Vagina (tissue), 2 donors: ENCODE measurements around the gene GNB1L. TPM values are rescaled to one million over a fixed set of nuclear protein-coding genes. Genes with fewer than 3 reads are reported as not detected.
A peak's percentile ranks its signal among the peaks of the same experiment; 100 is the strongest.

Source experiments
- DNase-seq, 2 donors: peaks; one replicate each; pipeline ENCODE4 v3.0.0-alpha.2; 2017; ENCODE audit errors: extremely low spot score in 2 of 2
- H3K27ac ChIP-seq: fragments of 200-600 bp; sonication (generic); one replicate; pipeline ENCODE4 v1.5.1; 2019
- H3K27me3 ChIP-seq: fragments of 200-600 bp; sonication (generic); one replicate; pipeline ENCODE4 v1.5.1; 2019
- H3K36me3 ChIP-seq, 2 donors: fragments of 200-600 bp; sonication (generic); one replicate each; pipeline ENCODE4 v1.5.1; 2017 to 2019
- H3K4me1 ChIP-seq: fragments of 200-600 bp; sonication (generic); one replicate; pipeline ENCODE4 v1.5.1; 2019
- H3K4me3 ChIP-seq, 2 donors: fragments of 200-600 bp; sonication (generic); 1 replicate in 1 of 2; 2 replicates in 1 of 2; pipeline ENCODE4 v1.5.1; 2016 to 2019
- H3K9me3 ChIP-seq: fragments of 200-600 bp; sonication (generic); one replicate; pipeline ENCODE4 v1.5.1; 2019
- POLR2A ChIP-seq, 2 donors: fragments of 450-650 bp; IDR thresholded peaks; one replicate each; pipeline ENCODE4 v1.6.1; 2017; ENCODE audit warnings: antibody characterized with exemption in 2 of 2, mild to moderate bottlenecking in 2 of 2, moderate library complexity in 2 of 2
- POLR2AphosphoS5 ChIP-seq, 2 donors: sonication (generic); formaldehyde crosslinking; IDR thresholded peaks; one replicate each; pipeline ENCODE4 v1.9.0; 2017; ENCODE audit warnings: antibody characterized with exemption in 2 of 2, mild to moderate bottlenecking in 2 of 2, low read depth in 1 of 2; ENCODE audit not compliant: insufficient read depth in 1 of 2
- intact Hi-C: fragments of 100-400 bp; cut with DNase I; formaldehyde crosslinking; loops from one replicate; pipeline ENCODE4 v1.15.1; 2023
- total RNA-seq: library from RNA; depleted of rRNA; stranded (reverse); fragments of >200 nt; gene quantifications from one replicate; pipeline ENCODE4 v1.2.3, GENCODE V29; 2016
- TF ChIP-seq, protein P1 (sequence below), 3 experiments: fragments of 450-650 bp in 2 of 3; fragments of 200-600 bp in 1 of 3; sonication (generic) in 1 of 3; IDR thresholded peaks; one replicate each; pipeline ENCODE4 v1.5.1; 2017 to 2019; ENCODE audit warnings: antibody characterized with exemption in 3 of 3, mild to moderate bottlenecking in 2 of 3, moderate library complexity in 2 of 3

The GNB1L gene
- total RNA-seq, 1 donor from 2014 or later: 14.0 TPM

- Histone ChIP-seq H3K36me3 (no peaks in the 10 kb centered on the region), H3K9me3 (no peaks in the 10 kb centered on the region), H3K4me1 (peaks cover 39% of the 10 kb centered on the region), H3K4me3 (no peak overlapping the region), H3K27ac (peak overlapping the region; percentile 22), H3K27me3 (no peaks in the 10 kb centered on the region)
- DNase-seq: no peak
- intact Hi-C loops: no loop called here
- TF ChIP-seq, protein P1, sequence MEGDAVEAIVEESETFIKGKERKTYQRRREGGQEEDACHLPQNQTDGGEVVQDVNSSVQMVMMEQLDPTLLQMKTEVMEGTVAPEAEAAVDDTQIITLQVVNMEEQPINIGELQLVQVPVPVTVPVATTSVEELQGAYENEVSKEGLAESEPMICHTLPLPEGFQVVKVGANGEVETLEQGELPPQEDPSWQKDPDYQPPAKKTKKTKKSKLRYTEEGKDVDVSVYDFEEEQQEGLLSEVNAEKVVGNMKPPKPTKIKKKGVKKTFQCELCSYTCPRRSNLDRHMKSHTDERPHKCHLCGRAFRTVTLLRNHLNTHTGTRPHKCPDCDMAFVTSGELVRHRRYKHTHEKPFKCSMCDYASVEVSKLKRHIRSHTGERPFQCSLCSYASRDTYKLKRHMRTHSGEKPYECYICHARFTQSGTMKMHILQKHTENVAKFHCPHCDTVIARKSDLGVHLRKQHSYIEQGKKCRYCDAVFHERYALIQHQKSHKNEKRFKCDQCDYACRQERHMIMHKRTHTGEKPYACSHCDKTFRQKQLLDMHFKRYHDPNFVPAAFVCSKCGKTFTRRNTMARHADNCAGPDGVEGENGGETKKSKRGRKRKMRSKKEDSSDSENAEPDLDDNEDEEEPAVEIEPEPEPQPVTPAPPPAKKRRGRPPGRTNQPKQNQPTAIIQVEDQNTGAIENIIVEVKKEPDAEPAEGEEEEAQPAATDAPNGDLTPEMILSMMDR (IDR thresholded peaks at IDR 0.05): no peak
- TF ChIP-seq POLR2A (IDR thresholded peaks at IDR 0.05) (no peak), POLR2AphosphoS5 (IDR thresholded peaks at IDR 0.05; ENCODE audit: insufficient read depth in 1 of 2, low read depth in 1 of 2) (no peak)
Observed at GRCh38 chr22:19798891-19799293, 55.8 kb downstream of the GNB1L start.

GRCh38 chr22:19798003-19798665, 56.5 kb downstream of the GNB1L start:
- no peaks in the 10 kb centered on the region for H3K27me3 ChIP-seq
- no peaks in the 10 kb centered on the region for H3K36me3 ChIP-seq
- no peak for DNase-seq
- H3K27ac ChIP-seq: no peak overlapping the region
- peaks cover 39% of the 10 kb centered on the region for H3K4me1 ChIP-seq
- no peaks in the 10 kb centered on the region for H3K9me3 ChIP-seq
- intact Hi-C loops: no loop called here
- TF ChIP-seq, protein P1 (IDR thresholded peaks at IDR 0.05): no peak
- no peak for TF ChIP-seq POLR2AphosphoS5 (IDR thresholded peaks at IDR 0.05; ENCODE audit: insufficient read depth in 1 of 2, low read depth in 1 of 2)
- no peak for TF ChIP-seq POLR2A (IDR thresholded peaks at IDR 0.05)
- H3K4me3 ChIP-seq: no peak overlapping the region

DNA sequence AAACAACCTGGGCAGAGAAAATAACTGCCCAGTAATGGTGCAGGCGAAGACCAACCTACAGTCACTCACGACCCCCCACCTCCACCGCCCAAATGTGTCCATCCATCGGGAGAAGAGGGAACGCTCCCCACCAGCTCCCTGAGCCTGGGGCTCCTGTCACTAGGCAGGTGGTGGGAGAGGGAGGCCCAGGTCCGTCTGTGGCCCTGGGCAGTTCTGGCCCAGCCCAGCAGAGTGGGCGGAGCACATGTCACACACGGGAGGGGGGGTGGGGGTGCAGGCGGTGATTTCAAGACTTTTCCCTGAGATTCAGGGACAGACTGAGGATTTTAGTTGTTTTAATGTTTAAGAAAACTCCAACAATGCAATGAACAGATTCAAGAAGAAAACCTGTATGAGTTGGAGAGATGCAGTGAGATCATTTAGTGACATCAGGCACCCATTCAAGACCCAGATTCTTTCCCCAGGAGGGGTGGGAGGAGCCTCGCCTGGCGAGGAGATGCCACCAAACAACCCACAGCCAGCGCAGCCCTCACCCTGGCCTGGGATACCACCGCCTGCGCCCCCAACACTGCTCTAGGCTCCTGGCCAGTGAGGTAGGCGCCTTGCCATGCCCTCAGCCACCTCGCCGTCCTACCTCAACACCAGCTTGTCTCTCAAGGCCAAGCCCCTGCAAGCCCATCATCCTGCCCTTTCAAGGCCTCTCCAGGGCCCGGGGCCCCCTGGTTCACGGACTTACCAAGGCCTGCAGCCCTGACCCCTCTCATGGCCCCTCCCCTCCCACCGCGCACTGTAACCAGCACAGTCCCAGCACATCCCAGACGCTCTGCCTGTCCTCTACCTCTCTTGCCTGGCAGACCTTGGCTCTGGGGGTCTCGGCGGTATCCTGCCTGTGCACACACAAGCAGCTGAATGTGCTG, 57.3 kb downstream of the GNB1L start:
- peaks cover 39% of the 10 kb centered on the region for H3K4me1 ChIP-seq
- TF ChIP-seq POLR2AphosphoS5 (IDR thresholded peaks at IDR 0.05; ENCODE audit: insufficient read depth in 1 of 2, low read depth in 1 of 2) (no peak), POLR2A (IDR thresholded peaks at IDR 0.05) (no peak)
- TF ChIP-seq, protein P1 (IDR thresholded peaks at IDR 0.05): no peak
- H3K9me3 ChIP-seq: no peaks in the 10 kb centered on the region
- H3K4me3 ChIP-seq: no peak overlapping the region
- no peak for DNase-seq
- intact Hi-C loops: no loop called here
- H3K36me3 ChIP-seq: no peaks in the 10 kb centered on the region
- no peak overlapping the region for H3K27ac ChIP-seq
- H3K27me3 ChIP-seq: no peaks in the 10 kb centered on the region

- H3K4me1 ChIP-seq: peaks cover 39% of the 10 kb centered on the region
- H3K27me3 ChIP-seq: no peaks in the 10 kb centered on the region
- no peak for DNase-seq
- no peak for TF ChIP-seq POLR2A (IDR thresholded peaks at IDR 0.05)
- TF ChIP-seq, protein P1 (IDR thresholded peaks at IDR 0.05): no peak
- TF ChIP-seq POLR2AphosphoS5 (IDR thresholded peaks at IDR 0.05; ENCODE audit: insufficient read depth in 1 of 2, low read depth in 1 of 2): no peak
- intact Hi-C loops: no loop called here
- peak overlapping the region; percentile 46 for H3K27ac ChIP-seq
- H3K4me3 ChIP-seq: no peak overlapping the region
- no peaks in the 10 kb centered on the region for H3K36me3 ChIP-seq
- H3K9me3 ChIP-seq: no peaks in the 10 kb centered on the region
Observed at GRCh38 chr22:19796160-19796559, 58.5 kb downstream of the GNB1L start.
